ENCODE results near the gene DHRSX. TPM values are rescaled to one million over a fixed set of nuclear protein-coding genes. Genes with fewer than 3 reads are reported as not detected.

Gene DHRSX
- total RNA-seq, 3 donors from 2014 or later = 24.3 to 39.0 (median 29.2) TPM

GRCh38 chrX:2321411-2321810, 179.4 kb downstream of the DHRSX start:
- peak overlapping the region; percentile 34 to 82 for H3K27ac ChIP-seq
- H3K36me3 ChIP-seq = no peaks in the 10 kb centered on the region
- intact Hi-C loops (cut with DNase I; ENCODE audit: low total_unique reads) = no loop called here
- H3K4me3 ChIP-seq = no peak overlapping the region
- H3K27me3 ChIP-seq = no peaks in the 10 kb centered on the region
- H3K9me3 ChIP-seq = no peaks in the 10 kb centered on the region
- no peaks in the 10 kb centered on the region for H3K4me1 ChIP-seq
- DNase-seq (ENCODE audit: low spot score in 2 of 2) = no peak
- TF ChIP-seq CTCF (IDR thresholded peaks at IDR 0.05) (no peak), POLR2A (IDR thresholded peaks at IDR 0.05) (no peak), POLR2AphosphoS5 (IDR thresholded peaks at IDR 0.05) (no peak)

GRCh38 chrX:2320580-2321327, 180.0 kb downstream of the DHRSX start:
- H3K4me1 ChIP-seq = no peaks in the 10 kb centered on the region
- H3K36me3 ChIP-seq = no peaks in the 10 kb centered on the region
- peak overlapping the region in 1 of 3 donors; percentile 31 for H3K4me3 ChIP-seq
- peak in 1 of 2 donors; percentile 21 for DNase-seq (ENCODE audit: low spot score in 2 of 2)
- H3K27ac ChIP-seq = peak overlapping the region; percentile 34 to 82
- no peak for TF ChIP-seq POLR2A (IDR thresholded peaks at IDR 0.05)
- TF ChIP-seq POLR2AphosphoS5 (IDR thresholded peaks at IDR 0.05) = peak in 2 of 3 donors; percentile 21 to 31
- no peaks in the 10 kb centered on the region for H3K9me3 ChIP-seq
- intact Hi-C loops (cut with DNase I; ENCODE audit: low total_unique reads) = no loop called here
- H3K27me3 ChIP-seq = no peaks in the 10 kb centered on the region

GRCh38 chrX:2320089-2320488, 180.7 kb downstream of the DHRSX start:
- H3K27ac ChIP-seq = peak overlapping the region; percentile 34 to 82
- H3K36me3 ChIP-seq = no peaks in the 10 kb centered on the region
- no peaks in the 10 kb centered on the region for H3K4me1 ChIP-seq
- DNase-seq (ENCODE audit: low spot score in 2 of 2) = no peak
- H3K9me3 ChIP-seq = no peaks in the 10 kb centered on the region
- no peaks in the 10 kb centered on the region for H3K27me3 ChIP-seq
- TF ChIP-seq POLR2A (IDR thresholded peaks at IDR 0.05) (no peak), CTCF (IDR thresholded peaks at IDR 0.05) (no peak), POLR2AphosphoS5 (IDR thresholded peaks at IDR 0.05) (no peak)
- H3K4me3 ChIP-seq = no peak overlapping the region
- intact Hi-C loops (cut with DNase I; ENCODE audit: low total_unique reads) = no loop called here

- H3K36me3 ChIP-seq = no peaks in the 10 kb centered on the region
- intact Hi-C loops (cut with DNase I; ENCODE audit: low total_unique reads) = no loop called here
- TF ChIP-seq POLR2A (IDR thresholded peaks at IDR 0.05) = no peak
- no peak for TF ChIP-seq CTCF (IDR thresholded peaks at IDR 0.05)
- TF ChIP-seq POLR2AphosphoS5 (IDR thresholded peaks at IDR 0.05) = no peak
Measured at GRCh38 chrX:2318371-2318770, 182.4 kb downstream of the DHRSX start.

GRCh38 chrX:2317527-2318055, 183.2 kb downstream of the DHRSX start:
- no peak overlapping the region for H3K4me3 ChIP-seq
- DNase-seq (ENCODE audit: low spot score in 2 of 2) = no peak
- TF ChIP-seq POLR2A (IDR thresholded peaks at IDR 0.05) (no peak), CTCF (IDR thresholded peaks at IDR 0.05) (no peak), POLR2AphosphoS5 (IDR thresholded peaks at IDR 0.05) (no peak)
- no peaks in the 10 kb centered on the region for H3K27me3 ChIP-seq
- H3K4me1 ChIP-seq = no peaks in the 10 kb centered on the region
- H3K36me3 ChIP-seq = no peaks in the 10 kb centered on the region
- H3K27ac ChIP-seq = no peak overlapping the region
- intact Hi-C loops (cut with DNase I; ENCODE audit: low total_unique reads) = no loop called here
- no peaks in the 10 kb centered on the region for H3K9me3 ChIP-seq

More at GRCh38 chrX:2318371-2318770, 182.4 kb downstream of the DHRSX start:
- no peak overlapping the region for H3K4me3 ChIP-seq
- no peaks in the 10 kb centered on the region for H3K27me3 ChIP-seq
- H3K9me3 ChIP-seq = no peaks in the 10 kb centered on the region
- DNase-seq (ENCODE audit: low spot score in 2 of 2) = no peak
- no peak overlapping the region for H3K27ac ChIP-seq
- H3K4me1 ChIP-seq = no peaks in the 10 kb centered on the region

Data from breast epithelium (tissue), 4 donors.